Stimulated activated naive CD8-positive, alpha-beta T cell treated with anti-CD3 and anti-CD28 coated beads, Interleukin-15, Interleukin-2, amounts not matched to agents 100 ng/mL and 50 ng/mL, for 24 hours (primary cell): Measurements from ENCODE around the gene RPL38.

Experiments
- H3K27ac Mint-ChIP-seq: one replicate; pipeline ENCODE4 v1.8.0; 2021; ENCODE audit warnings: mild to moderate bottlenecking, mixed read lengths
- H3K27me3 Mint-ChIP-seq: one replicate; pipeline ENCODE4 v1.8.0; 2021; ENCODE audit warnings: mixed read lengths
- H3K36me3 Mint-ChIP-seq: one replicate; pipeline ENCODE4 v1.8.0; 2021; ENCODE audit warnings: low read depth, mixed read lengths
- H3K4me1 Mint-ChIP-seq: one replicate; pipeline ENCODE4 v1.8.0; 2021; ENCODE audit warnings: low read depth, mixed read lengths
- H3K4me3 Mint-ChIP-seq: one replicate; pipeline ENCODE4 v1.8.0; 2021; ENCODE audit warnings: mild to moderate bottlenecking, mixed read lengths
- H3K9me3 Mint-ChIP-seq: one replicate; pipeline ENCODE4 v1.8.0; 2021; ENCODE audit warnings: mixed read lengths

Gene RPL38

DNA sequence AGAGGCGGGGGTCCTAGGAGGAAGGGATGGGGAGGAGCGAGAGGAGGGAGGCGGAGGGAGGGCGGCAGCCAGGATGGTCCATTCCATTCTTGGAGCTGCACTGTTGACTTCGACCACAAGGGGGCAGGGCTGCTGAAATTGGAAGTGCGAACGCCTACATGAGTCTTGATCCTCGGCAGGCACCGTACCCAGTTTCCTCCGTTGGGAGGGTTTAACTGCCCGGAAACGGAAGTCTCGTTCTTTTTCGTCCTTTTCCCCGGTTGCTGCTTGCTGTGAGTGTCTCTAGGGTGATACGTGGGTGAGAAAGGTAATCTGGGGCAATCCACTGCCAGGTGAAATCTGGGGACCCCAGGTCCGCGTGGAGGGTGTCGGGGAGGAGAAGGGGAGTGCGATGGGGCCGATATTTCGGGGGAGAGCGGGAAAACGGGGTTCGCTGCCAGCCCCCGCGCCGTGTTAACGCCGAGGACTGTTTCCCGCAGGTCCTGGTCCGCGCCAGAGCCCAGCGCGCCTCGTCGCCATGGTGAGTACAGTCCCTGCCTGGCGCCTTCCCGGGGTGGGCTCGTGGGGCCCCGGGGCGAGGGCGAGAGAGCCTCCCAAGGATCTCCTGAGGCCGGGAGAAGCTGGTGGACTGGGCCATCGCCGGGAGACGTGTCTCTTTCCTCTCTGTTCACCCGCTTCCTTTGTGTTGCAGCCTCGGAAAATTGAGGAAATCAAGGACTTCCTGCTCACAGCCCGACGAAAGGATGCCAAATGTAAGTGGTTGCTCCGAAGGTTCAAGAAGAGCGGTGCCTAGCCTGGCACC, at the start of gene RPL38:
Gene RPL38 (plus strand): TSS at position 240 of the 802 bp plus-strand sequence. CDS start 278 bp downstream, at position 518.
- Mint-ChIP-seq H3K9me3 (no peaks in the 10 kb centered on the region), H3K27ac (peak within 1 kb of the TSS; percentile 100), H3K4me3 (peak within 1 kb of the TSS; percentile 100), H3K4me1 (peaks cover 47% of the 10 kb centered on the region), H3K36me3 (peaks cover 49% of the 10 kb centered on the region), H3K27me3 (peaks cover 13% of the 10 kb centered on the region)

DNA sequence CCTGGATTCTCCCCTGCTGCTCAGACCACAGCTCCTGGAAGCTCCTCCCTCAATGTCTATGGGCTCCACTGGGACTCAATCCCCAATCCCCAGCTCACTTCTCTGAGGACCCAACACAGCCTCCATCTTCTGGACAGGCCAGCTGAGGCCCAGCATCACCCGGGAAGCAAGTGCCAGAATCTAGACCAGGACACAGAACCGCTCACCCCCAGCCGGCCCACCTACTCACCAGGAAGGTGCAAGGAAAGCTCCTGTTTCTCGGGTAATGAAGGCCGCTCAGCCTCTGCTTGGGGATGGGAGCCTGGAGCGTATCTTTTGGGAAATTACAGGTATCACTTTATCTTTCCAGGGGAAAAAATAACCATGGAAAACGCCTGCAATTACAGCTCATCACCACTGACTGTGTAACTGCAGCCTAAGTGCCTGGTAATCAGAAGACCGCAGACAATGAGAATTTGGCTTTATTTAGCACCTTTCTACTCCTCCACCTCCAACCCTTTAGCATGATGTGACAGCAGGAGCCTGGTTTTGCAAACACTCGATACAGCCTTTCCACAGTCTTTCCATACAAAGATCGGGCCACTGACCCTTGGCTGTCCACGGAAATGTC, 49.6 kb upstream of the RPL38 start:
- H3K27me3 Mint-ChIP-seq, result peaks cover 24% of the 10 kb centered on the region
- H3K4me3 Mint-ChIP-seq, result no peak overlapping the region
- no peaks in the 10 kb centered on the region for H3K4me1 Mint-ChIP-seq
- H3K36me3 Mint-ChIP-seq, result no peaks in the 10 kb centered on the region
- no peaks in the 10 kb centered on the region for H3K9me3 Mint-ChIP-seq
- no peak overlapping the region for H3K27ac Mint-ChIP-seq

DNA sequence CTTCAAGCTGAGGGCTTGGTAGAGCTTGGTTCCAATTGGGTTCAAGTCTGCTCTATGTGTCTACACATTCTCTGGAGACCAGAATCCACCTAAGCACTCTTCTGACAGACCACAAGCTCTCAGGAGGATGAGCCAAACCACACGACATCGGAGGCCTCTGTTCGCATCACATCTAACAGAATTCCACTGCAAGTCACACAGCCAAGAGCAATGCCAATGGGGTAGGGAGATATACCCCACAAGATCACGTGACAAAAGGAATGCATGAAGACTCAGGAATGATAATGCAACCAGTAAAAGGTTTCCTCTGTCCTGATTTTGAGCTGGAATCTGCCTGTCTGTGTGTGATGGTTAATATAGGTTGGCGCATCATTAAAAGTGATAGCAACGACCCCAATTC, 46.6 kb upstream of the RPL38 start:
- Mint-ChIP-seq H3K27ac (no peak overlapping the region), H3K27me3 (peaks cover 14% of the 10 kb centered on the region), H3K4me1 (no peaks in the 10 kb centered on the region), H3K9me3 (no peaks in the 10 kb centered on the region), H3K36me3 (no peaks in the 10 kb centered on the region), H3K4me3 (no peak overlapping the region)

DNA sequence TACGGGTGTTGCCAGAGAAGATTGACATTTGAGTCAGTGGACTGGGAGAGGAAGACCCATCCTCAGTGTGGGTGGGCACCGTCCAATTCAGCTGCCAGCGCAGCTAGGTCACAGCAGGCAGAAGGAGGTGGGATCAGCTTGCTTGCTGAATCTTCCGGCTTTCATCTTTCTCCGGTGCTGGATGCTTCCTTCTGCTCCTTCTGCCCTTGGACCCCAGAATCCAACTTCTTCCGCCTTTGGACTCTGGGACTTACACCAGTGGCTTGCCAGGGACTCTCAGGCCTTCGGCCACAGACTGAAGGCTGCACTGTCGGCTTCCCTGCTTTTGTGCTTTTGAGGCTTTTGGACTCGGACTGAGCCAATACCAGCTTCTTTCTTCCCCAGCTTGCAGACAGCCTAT, 46.1 kb upstream of the RPL38 start:
- no peaks in the 10 kb centered on the region for H3K36me3 Mint-ChIP-seq

GRCh38 chr17:74158761-74159160, 44.7 kb upstream of the RPL38 start:
- Mint-ChIP-seq H3K9me3 (no peaks in the 10 kb centered on the region), H3K36me3 (no peaks in the 10 kb centered on the region), H3K27ac (no peak overlapping the region), H3K27me3 (peaks cover 14% of the 10 kb centered on the region), H3K4me1 (no peaks in the 10 kb centered on the region), H3K4me3 (no peak overlapping the region)

More for the DNA sequence above, 46.1 kb upstream of the RPL38 start:
- Mint-ChIP-seq H3K4me3 (no peak overlapping the region), H3K4me1 (no peaks in the 10 kb centered on the region), H3K27ac (no peak overlapping the region), H3K27me3 (peaks cover 14% of the 10 kb centered on the region), H3K9me3 (no peaks in the 10 kb centered on the region)

GRCh38 chr17:74159226-74159840, 44.1 kb upstream of the RPL38 start:
- Mint-ChIP-seq H3K36me3 (no peaks in the 10 kb centered on the region), H3K9me3 (no peaks in the 10 kb centered on the region), H3K27ac (no peak overlapping the region), H3K4me1 (no peaks in the 10 kb centered on the region), H3K27me3 (peaks cover 14% of the 10 kb centered on the region), H3K4me3 (no peak overlapping the region)

GRCh38 chr17:74160656-74161502, 42.6 kb upstream of the RPL38 start:
- Mint-ChIP-seq H3K36me3 (no peaks in the 10 kb centered on the region), H3K9me3 (no peaks in the 10 kb centered on the region), H3K4me3 (no peak overlapping the region), H3K27ac (no peak overlapping the region), H3K4me1 (no peaks in the 10 kb centered on the region), H3K27me3 (peaks cover 8% of the 10 kb centered on the region)

DNA sequence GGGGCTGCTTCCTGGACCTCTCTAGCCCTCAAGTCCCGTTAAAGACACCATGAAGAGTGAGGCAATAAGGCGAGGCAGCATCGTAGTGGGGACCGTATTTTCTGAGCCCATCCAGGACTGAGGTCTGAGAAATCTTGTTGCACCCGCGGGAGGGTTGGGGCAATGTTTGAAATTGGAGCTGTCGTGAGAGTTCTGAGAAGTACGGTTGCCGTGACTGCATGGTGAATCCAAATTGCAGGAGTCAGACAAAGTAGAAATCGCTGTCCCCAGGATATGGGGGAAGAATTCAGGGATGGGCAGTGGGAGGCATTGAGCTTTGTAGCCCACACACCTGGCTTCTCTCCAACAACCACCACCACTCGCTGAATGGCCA, 42.0 kb upstream of the RPL38 start:
- H3K27me3 Mint-ChIP-seq, result peaks cover 7% of the 10 kb centered on the region
- no peak overlapping the region for H3K27ac Mint-ChIP-seq

DNA sequence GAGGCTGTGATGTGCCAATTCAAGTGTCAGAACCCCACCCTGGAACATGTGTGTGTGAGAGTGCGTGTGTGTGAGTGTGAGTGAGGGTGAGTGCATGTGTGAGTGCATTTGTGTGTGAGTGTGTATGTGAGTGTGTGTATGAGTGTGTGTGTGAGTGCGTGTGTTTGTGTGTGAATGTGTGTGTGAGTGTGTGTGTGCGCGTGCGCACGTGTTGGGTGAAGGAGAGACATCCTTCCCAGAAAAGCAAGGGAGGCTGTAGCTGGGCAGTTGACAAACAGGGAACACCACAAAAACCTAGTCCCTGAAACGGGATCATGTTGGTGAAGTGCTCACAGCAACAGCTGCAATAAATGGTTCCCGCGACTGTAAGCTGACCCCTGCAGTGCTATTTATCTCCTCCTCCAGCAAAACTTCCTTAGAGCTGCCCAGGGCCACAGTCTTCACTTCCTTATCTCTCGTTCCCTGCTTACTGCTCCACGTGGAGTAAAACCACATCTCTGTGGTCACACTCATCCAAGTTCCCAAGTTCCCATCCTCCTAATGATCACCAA, 40.1 kb upstream of the RPL38 start:
- Mint-ChIP-seq H3K36me3 (no peaks in the 10 kb centered on the region), H3K4me3 (no peak overlapping the region), H3K4me1 (no peaks in the 10 kb centered on the region), H3K27me3 (peaks cover 16% of the 10 kb centered on the region), H3K9me3 (no peaks in the 10 kb centered on the region), H3K27ac (no peak overlapping the region)

More for the DNA sequence above, 42.0 kb upstream of the RPL38 start:
- Mint-ChIP-seq H3K4me1 (no peaks in the 10 kb centered on the region), H3K4me3 (no peak overlapping the region), H3K9me3 (no peaks in the 10 kb centered on the region), H3K36me3 (no peaks in the 10 kb centered on the region)

- no peaks in the 10 kb centered on the region for H3K4me1 Mint-ChIP-seq
- H3K27me3 Mint-ChIP-seq, result peaks cover 16% of the 10 kb centered on the region
- no peaks in the 10 kb centered on the region for H3K36me3 Mint-ChIP-seq
- H3K9me3 Mint-ChIP-seq, result no peaks in the 10 kb centered on the region
- H3K4me3 Mint-ChIP-seq, result no peak overlapping the region
- no peak overlapping the region for H3K27ac Mint-ChIP-seq
Observed at GRCh38 chr17:74163836-74164235, 39.6 kb upstream of the RPL38 start.

- H3K4me3 Mint-ChIP-seq, result no peak overlapping the region
- H3K4me1 Mint-ChIP-seq, result no peaks in the 10 kb centered on the region
- peaks cover 19% of the 10 kb centered on the region for H3K27me3 Mint-ChIP-seq
- no peak overlapping the region for H3K27ac Mint-ChIP-seq
- H3K9me3 Mint-ChIP-seq, result no peaks in the 10 kb centered on the region
- no peaks in the 10 kb centered on the region for H3K36me3 Mint-ChIP-seq
Observed at GRCh38 chr17:74164446-74165045, 38.9 kb upstream of the RPL38 start.

- Mint-ChIP-seq H3K4me3 (no peak overlapping the region), H3K36me3 (no peaks in the 10 kb centered on the region), H3K27ac (no peak overlapping the region), H3K27me3 (peaks cover 20% of the 10 kb centered on the region), H3K9me3 (no peaks in the 10 kb centered on the region), H3K4me1 (no peaks in the 10 kb centered on the region)
Observed at GRCh38 chr17:74165797-74166365, 37.6 kb upstream of the RPL38 start.

- H3K4me3 Mint-ChIP-seq, result no peak overlapping the region
- no peaks in the 10 kb centered on the region for H3K9me3 Mint-ChIP-seq
- no peaks in the 10 kb centered on the region for H3K36me3 Mint-ChIP-seq
- no peaks in the 10 kb centered on the region for H3K4me1 Mint-ChIP-seq
- H3K27ac Mint-ChIP-seq, result no peak overlapping the region
- peaks cover 34% of the 10 kb centered on the region for H3K27me3 Mint-ChIP-seq
Observed at GRCh38 chr17:74170924-74171323, 32.6 kb upstream of the RPL38 start.

DNA sequence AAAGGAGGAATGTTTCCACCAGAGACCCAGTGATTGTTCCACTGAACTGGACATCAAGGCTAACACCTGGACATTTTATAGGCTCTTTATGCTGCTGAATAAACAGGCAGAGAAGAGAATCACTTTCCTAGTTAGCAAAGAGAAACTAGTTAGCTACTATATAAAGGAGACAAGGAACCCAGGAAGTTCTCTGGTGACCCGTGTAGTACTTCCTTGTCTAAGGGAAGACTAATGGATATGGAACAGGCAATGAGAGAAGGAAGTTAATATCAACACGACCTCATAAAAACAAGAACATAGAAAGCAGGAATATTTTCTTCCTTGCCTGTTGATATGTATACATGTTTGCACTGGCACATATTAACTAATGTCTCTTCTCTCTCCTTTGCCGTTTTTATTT, 30.8 kb upstream of the RPL38 start:
- Mint-ChIP-seq H3K36me3 (no peaks in the 10 kb centered on the region), H3K27me3 (peaks cover 26% of the 10 kb centered on the region), H3K4me3 (no peak overlapping the region), H3K4me1 (no peaks in the 10 kb centered on the region), H3K27ac (no peak overlapping the region), H3K9me3 (no peaks in the 10 kb centered on the region)
